ENCODE data around the gene GPR143.
"Not testable (repeated sequence)": the region's sequence is repeated elsewhere in the genome, so short reads cannot be mapped to it uniquely, and the experiment has no call there.

Gene GPR143

DNA sequence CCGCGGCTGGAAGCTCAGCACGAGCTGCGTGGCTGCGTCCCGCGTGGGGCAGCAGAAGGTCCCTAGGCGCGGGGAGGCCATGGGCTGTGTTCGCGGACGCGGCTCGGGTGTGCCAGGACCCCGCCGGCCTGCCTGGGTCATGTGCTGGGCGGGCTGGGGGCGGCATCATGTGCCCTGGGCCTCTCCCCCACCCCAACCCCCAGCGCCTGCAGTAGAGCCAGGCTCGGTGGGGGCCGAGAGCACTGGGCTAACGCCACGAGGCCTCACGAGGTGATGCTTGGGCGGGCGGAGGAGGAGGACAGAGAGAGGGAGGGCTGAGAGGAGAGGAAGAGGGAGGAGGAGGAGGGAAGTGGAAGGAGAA, at the start of gene GPR143:
TSS of gene GPR143 (minus strand) at position 111 of the 361 bp plus-strand sequence. CDS start at position 81, 30 bp downstream.
- DNase-seq (ENCODE audit: low read depth) = no peak

DNA sequence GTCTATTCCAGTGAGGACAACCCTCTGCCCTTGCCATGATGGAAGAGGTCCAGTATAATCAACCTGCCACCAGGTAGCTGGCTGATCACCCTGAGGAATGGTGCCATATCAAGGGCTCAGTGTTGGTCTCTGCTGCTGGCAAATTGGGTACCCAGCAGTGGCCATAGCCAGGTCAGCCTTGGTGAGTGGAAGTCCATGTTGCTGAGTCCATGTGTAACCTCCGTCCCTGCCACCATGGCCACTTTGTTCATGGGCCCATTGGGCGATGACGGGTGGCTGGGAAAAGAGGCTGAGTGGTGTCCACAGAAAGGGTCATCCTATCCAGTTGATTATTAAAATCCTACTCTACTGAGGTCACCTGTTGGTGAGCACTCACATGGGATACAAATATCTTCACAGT, 45.4 kb upstream of the GPR143 start:
- not testable (repeated sequence) for DNase-seq (ENCODE audit: low read depth)

DNA sequence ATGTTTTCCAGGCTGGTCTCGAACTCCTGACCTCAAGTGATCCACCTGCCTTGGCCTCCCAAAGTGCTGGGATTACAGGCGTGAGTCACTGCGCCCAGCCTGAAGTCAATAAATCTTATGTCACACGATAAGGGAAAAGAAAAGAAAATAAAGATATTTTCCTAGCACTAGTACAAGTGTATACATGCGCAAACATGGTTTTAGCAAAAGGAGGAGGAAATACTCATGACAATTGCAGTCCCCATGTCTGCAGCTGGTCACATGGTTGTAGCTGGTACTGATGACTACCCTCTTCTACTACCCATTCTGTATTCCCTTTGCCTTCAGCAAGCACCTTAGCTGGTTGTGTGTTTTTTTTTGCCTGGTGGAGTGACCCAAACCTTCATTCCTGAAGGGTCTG, 44.2 kb upstream of the GPR143 start:
- DNase-seq (ENCODE audit: low read depth) = not testable (repeated sequence)

DNA sequence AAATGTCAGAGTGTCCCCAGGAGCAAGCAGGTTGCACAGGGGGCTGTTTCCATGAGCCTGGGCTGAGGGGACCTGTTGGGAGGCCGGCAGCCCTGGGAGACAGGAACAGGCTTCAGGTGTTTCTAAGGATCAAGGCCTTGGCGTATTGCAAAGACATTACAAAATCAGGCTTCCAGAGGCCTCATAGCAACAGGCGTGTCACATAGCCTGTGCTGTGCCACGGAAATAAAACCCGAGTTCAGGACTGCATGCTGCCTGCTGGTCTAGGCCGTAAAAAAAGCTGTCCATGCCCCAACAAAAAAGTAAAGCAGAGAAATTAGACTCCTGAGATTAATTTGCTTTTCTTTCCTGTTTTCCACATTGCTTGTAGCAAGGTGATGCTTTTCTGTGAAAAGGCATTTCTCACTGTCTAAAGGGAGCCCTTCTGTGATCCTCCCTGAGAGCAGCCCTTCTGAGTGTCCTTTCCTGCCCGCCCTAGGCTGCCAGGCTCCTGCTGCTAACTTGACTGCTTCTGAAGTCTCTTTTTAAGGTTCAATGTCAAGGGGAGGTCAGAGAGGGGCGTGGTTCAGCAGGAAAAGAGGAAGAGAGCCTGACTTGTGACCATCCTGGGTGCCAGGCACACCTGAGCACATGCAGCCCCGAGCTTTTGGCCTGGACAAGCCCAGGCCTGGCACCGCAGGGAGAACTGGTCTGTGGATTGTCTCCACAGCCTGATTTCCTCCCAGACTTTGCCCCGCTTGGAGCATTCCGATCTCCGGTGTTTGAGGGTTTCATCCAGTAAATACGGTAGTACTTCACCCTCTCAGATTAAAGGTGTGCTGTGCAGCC, 41.9 kb upstream of the GPR143 start:
- DNase-seq (ENCODE audit: low read depth) = no peak

DNA sequence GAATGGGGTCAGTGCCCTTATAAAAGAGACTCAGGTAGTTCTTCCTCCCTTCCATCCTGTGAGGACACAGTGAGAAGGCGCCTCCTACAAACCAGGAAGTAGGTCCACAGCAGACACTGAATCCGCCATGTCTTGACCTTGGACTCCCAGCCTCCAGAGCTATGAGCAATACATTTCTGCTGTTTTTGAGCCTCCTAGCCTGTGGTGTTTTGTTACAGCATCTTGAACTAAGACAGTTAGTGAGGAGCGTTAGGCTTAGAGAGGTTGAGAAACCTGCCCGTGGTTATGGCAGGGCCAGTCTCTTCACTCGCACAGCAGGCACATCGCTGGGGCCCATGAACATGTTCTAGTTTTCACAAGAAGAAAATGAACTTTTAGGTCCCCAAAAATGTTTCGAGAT, 40.3 kb upstream of the GPR143 start:
- no peak for DNase-seq (ENCODE audit: low read depth)

DNA sequence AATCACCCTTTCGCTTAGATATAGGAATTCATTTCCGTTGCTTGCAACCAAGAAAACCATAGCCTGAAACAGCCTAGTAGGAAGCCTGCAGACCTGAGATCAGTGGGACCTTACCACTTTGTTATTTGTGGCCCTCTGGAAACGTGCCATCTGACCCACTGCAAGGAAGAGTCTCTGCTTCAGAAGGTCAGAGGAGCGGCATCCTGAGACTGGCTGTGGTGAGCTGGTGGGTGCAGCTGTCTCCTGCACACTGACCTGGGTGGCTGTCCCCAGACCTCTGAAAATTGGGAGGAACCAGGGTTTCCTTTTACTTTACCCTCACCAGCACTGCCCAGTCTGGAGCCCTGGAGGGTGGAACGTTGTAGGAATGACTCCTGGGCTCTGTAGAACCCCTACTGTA, 38.8 kb upstream of the GPR143 start:
- no peak for DNase-seq (ENCODE audit: low read depth)

DNA sequence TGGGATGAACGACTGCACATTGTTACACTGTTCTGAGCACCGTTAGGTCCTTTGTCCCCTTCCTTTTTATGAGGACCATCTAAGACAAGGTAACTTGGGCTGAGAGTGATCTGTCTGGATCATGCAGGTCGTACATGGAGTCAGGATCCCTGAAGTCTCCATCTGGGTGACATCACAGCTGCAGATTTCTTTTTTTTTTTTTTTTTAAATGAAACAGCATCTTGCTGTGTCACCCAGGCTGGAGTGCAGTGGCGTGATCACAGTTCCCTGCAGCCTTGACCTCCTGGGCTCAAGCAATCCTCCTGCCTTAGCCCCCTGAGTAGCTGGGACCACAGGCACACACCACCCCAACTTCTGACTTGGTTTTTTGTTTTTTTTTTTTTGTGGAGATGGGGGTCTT, 37.1 kb upstream of the GPR143 start:
- DNase-seq (ENCODE audit: low read depth) = no peak

DNA sequence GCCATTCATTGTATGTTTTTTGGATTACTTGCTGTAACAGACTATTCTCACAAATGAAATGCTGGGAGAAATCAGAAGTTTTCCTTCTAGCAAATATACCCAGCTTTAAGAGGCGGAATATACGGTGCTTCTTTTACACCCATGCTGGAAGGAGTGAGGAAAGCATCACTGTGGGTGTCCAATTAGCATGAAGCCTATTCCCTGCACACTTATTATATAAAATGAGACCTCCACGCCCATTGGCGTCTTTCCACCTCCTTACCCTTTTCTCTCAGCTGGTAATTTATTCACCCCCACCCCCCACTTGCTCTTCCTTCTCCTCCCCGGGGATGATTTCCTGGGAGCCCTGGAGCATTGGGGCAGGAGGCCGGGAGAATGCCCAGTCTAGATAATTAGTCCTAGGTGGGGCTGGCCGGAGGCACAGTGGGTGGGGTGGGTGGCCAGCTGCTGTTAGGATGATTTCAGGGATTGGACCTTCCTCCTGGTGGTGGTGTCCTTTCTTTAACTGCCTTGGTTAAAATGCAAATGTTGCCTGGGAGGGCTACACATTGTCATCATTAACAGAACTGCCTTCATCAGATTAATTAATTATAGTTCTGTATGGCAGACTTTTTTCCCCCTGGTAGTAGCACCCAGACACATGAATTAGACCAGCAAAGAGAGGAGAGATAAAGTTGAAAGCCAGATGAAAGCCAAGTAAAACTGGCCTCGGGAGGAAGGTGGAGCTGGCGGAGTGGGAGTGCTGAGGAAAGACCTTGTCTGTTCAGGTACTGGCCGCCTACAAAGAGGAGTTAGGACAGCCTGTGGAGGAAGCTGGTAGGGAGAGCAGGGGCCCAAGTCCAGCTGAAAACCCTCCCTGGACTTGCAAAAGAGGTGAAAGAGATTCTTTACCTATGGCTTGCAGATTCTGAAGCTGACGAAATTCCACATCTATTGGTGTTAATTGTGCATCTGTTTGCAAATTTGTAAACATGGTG, 32.0 kb upstream of the GPR143 start:
- no peak for DNase-seq (ENCODE audit: low read depth)

DNA sequence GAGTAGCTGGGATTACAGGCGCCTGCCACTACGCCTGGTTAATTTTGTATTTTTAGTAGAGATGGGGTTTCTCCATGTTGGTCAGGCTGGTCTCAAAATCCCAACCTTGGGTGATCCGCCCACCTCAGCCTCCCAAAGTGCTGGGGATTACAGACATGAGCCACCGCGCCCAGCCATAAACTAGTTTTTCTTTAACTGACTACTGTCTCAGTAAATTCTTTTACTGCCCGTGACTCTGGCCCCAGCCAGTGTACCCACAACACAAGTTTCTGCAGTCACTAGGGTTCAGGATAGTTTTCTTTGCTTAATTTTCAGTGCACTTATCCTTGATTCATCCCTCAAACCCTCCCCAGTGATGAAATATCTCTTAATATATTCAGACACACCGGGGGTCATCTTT, 28.8 kb upstream of the GPR143 start:
- no peak for DNase-seq (ENCODE audit: low read depth)

DNA sequence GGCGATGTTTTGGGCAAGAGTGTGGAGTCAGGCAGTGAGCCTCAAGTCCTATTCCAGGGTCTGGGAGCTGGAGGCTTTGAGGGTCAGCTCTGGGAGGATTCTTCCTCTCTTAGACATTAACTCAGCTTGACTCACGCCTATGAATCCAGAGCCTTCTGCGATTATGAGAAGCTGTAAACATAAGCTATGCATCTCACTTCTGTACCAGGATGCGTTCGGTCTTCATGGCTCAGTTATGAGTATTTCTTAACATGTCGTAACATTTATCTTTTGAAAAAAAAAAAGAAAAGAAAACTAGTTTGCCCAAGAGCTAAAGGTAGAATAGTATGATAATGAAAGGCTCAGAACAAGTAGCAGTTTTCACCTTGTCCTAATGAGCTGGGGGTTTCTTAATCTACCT, 25.2 kb upstream of the GPR143 start:
- no peak for DNase-seq (ENCODE audit: low read depth)

DNA sequence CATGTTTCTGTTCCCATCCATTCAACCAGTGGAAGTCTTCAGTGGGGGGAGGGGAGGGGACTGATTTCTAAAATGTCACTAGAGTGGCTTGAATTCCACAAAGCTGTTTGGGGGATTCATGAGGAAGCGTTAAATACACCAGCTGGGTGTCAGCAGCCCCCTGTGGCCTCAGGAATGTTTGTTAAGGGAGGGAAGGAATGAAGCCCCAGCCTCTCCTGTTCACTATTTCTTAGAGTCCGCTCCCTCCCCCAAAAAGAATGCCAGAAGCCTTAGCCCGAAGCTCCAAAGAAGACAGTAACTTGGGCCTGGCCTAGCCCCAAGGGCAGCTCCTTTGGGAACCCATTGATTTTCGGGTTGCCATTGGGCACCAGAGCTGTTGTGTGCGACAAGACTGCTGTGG, 23.9 kb upstream of the GPR143 start:
- no peak for DNase-seq (ENCODE audit: low read depth)

DNA sequence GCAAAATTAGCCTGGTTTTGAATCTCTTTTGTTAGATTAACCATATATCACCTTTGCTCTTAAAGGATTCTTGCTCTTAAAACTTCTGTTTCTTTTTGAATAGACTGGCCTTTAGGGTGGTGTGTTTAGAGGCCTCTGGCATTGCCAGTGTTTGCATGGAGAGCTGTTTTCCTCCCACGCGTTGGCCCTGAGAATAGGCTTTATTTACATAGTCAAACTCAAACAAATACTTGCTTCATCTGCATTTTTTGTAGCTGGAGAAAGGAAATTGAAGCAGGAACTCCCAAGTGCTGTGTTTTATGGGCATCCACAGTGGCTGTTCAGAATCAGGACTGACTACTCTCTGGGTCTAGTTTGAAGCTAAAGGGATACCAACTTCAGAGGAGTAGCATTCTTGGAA, 23.3 kb upstream of the GPR143 start:
- DNase-seq (ENCODE audit: low read depth) = no peak

DNA sequence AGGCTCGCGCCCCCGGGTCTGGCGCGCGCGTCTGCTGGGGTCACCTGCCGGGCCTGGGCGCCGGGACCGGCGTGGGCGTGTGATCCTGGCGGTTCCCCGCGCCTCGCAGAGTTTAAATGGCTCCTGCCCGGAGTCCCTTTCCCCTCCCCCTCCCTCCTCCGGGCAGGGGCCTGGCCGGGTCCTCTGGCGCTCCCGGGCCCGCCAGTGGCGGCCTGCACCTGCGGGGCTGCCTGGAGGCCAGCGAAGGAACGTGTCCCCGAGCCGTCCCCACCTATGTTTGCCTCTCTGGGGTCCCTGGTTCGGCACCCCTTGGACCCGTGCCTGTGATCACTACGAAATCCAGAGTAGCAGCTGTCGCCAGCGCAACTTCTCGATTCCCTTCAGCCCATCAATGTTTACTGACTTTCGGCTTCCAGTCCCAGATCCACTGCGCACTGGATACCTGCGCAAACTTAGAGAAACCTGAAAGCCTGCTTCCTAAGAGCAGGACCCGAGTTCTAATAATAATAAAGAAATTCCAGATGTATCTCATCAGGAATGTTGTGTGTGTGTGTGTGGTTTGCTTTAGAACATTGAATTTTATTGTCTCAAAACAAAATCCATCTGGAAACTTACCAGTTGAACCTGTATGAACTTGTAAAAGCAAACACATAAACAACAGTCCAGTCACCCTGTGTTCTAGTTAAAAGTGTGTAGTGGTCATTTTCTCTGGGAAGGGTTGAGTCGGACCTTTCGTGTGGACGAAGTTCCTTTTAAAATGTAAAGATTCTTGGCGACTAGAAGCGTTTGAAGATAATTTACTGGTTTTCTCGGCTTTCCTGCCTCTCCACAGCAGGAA, 21.4 kb upstream of the GPR143 start:
- DNase-seq (ENCODE audit: low read depth) = no peak

DNA sequence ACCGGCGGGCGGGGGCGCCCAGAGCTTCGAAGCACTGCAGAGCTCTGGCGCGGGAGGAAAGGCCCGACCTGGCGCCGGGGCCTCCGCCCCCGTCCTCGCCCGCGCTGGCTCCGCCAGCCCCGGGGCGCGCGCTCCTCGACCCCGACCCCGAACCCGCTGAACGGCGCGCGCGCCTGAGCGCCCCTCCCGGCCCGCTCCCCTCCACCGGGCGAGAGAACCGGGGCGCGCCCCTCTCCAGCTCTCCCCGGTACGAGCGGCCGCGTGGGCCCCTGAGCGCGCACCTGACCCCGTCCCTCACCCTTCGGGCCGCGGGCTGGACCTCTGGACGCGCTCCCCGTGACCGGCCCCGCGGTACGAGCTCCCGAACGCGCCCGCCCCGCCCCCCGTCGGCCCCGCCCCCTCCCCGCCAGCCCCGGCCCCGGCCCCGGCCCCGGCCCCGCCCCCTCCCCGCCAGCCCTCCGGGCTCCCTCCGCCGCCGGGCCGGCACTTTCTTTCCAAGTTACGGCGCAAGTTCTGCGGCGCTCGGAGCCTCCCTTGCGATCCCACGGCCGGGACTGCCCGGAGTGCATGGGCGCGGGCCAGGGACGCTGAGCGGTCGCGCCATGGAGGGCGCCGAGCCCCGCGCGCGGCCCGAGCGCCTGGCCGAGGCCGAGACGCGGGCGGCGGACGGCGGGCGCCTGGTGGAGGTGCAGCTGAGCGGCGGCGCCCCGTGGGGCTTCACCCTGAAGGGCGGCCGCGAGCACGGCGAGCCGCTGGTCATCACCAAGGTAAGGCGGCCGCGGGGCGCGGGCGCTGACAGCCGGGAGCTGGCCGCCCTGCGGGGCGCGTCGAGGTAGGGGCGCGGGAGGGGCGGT, 20.5 kb upstream of the GPR143 start, which contains the start of gene SHROOM2:
TSS of gene SHROOM2 (plus strand) at position 486 of the 854 bp plus-strand sequence. CDS start at position 603, 117 bp downstream.
- DNase-seq (ENCODE audit: low read depth) = no peak

DNA sequence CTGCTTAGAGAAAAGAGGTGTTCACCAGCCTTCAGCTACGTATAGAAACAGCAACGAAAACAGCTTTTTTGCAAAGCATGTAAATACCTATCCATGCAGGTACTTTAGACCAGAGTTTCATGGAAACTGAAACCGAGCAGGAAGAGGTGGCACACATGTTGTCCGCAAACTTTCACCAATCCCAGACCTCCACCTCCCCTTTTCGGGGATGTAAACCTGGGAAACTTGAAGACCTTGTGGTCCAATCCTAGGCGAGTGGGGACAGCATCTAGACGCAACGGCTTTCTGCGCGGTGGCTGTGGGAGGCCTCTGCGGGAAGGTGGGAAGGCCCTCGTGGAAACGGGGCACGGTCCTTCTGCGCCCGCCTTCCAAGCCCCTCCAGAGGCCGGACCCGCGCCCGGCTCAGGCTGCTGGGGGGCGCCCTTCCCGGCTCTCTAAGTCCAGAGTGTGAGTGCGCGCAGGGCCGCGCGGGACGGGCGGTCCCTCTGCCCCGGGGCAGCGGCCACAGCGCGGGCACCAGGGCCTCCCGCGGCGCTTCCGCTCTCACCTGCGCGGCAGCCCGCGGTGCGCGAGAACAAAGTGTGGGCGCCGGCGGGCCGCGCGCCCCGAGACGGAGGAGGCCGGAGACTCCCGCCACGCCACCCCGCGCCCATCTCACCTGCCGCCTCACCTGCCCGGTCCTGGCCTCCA, 19.8 kb upstream of the GPR143 start:
- DNase-seq (ENCODE audit: low read depth) = no peak

DNA sequence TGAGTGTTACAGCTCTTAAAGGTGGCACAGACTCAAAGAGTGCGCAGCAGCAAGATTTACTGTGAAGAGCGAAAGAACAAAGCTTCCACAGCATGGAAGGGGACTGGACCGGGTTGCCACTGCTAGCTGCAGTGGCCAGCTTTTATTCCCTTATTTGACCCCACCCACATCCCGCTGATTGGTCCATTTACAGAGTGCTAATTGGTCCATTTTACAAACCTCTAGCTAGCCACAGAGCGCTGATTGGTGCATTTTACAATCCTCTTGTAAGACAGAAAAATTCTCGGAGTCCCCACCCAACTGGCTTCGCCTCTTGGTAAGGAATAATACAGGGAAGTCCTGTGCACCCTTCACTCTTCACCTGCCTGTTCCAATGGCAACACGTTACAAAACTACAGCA, 18.7 kb upstream of the GPR143 start:
- no peak for DNase-seq (ENCODE audit: low read depth)

DNA sequence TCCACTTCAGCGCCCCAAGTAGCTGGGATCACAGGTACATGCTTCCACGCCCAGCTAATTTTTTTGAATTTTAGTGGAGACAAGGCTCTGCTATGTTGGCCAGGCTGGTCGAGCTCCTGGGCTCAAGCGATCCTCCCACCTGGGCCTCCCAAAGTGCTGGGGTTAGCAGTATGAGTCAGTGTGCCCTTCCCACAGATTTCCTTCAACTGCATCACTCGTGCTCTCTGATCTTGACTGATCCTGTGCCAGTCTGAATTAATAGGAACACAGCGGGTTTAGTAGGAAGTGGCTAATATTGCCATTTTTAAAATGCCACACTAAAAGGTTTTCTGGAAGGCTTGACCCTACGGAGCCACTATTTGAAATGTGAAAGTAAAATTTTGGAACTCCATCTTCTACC, 16.3 kb upstream of the GPR143 start:
- DNase-seq (ENCODE audit: low read depth) = no peak

DNA sequence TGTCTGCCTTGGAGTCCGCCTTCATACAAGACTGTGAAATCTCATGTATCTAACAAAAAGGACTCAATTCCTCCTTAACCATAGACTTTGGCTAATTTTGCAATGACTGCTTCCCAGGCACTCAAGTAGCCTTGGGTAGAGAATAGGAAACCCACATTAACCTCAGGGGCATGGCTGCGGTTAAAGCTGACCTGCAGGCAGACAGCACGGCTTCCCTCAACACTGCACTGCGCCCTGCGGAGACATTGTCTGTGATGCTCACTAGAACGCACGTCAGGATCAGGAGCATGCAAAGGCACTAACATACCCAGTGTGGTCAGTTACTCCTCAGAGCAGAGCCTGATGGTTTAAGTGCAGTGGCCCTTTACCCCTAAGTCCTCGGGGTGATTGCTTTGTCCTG, 10.3 kb upstream of the GPR143 start:
- no peak for DNase-seq (ENCODE audit: low read depth)

DNA sequence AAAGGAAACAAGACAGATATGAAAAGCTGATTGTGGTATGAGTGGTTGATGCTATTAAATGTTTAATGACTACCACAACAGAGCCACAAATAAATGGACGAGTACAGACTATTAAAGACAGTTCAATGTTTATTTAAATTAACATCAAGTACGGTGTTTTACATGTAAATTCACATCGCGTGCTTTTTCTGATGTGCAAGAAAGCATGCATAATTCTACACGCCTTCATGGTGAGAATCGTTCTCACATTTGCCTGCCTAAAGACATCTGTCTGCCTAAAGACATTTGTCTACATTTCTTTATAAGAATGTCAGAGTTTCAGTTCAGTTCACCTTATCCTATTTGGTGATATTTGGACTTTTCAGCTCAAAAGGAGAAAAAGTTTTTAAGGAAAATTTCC, 7.3 kb upstream of the GPR143 start:
- DNase-seq (ENCODE audit: low read depth) = no peak

DNA sequence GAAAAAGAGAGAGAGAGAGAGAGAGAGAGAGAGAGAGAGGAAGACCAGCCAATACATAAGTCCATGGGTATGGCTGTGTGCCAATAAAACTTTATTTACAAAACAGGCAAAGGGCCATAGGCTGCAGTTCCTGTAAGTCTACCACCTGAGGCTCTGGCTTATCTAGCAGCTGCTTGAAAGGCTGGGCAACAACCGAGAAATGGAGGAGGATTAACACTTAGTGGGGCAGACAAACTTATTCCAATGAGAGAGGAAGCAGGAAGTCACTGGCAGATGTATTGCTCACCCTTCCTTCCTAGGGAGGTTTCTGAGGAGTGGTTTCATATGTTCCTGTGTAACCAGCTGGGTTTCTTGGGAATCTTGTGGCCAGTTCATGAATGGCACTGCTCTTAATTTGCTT, 4.7 kb upstream of the GPR143 start:
- DNase-seq (ENCODE audit: low read depth) = no peak
